Left renal cortex interstitium (tissue), 4 donors: ENCODE results near the gene ACVRL1. TPM values are rescaled to one million over a fixed set of nuclear protein-coding genes. Genes with fewer than 3 reads are reported as not detected.

Experiments
- DNase-seq, 4 donors: peaks; one replicate each; pipeline ENCODE4 v3.0.0-alpha.2; 2013; ENCODE audit warnings: low read depth in 4 of 4, low spot score in 2 of 4, missing footprints in 1 of 4
- polyA plus RNA-seq, 4 donors: library from polyadenylated mRNA; unstranded; fragments of 120-200 nt; gene quantifications; one replicate each; pipeline ENCODE4 v1.2.1, GENCODE V29; 2013; ENCODE audit not compliant: insufficient read length in 4 of 4

Gene ACVRL1
- polyA plus RNA-seq, 4 donors, result 29.8 to 41.5 (median 35.7) TPM

DNA sequence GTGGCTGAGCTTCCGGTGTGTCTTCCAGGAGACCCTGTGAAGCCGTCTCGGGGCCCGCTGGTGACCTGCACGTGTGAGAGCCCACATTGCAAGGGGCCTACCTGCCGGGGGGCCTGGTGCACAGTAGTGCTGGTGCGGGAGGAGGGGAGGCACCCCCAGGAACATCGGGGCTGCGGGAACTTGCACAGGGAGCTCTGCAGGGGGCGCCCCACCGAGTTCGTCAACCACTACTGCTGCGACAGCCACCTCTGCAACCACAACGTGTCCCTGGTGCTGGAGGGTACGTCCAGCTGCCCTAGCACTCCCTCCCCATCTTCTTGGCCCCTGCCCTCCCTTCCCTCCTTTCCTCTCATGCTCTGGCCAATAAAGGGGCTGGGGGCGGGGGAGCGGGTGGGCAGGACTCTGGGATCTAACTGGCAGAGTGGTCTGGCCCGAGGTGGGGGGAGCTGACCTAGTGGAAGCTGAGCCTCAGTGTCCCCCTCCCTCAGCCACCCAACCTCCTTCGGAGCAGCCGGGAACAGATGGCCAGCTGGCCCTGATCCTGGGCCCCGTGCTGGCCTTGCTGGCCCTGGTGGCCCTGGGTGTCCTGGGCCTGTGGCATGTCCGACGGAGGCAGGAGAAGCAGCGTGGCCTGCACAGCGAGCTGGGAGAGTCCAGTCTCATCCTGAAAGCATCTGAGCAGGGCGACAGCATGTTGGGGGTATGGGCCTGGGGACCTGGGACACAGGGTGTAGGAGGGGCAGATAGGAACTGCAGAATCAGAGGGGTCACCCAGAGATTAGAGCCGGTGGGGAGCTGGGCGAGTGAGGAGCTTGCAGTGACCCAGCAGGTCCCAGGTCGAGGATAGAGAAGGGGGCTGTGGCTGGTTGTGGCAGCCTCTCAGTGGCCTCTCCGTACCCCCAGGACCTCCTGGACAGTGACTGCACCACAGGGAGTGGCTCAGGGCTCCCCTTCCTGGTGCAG is 6.0 kb downstream of the ACVRL1 start:
- DNase-seq, result no peak

DNA sequence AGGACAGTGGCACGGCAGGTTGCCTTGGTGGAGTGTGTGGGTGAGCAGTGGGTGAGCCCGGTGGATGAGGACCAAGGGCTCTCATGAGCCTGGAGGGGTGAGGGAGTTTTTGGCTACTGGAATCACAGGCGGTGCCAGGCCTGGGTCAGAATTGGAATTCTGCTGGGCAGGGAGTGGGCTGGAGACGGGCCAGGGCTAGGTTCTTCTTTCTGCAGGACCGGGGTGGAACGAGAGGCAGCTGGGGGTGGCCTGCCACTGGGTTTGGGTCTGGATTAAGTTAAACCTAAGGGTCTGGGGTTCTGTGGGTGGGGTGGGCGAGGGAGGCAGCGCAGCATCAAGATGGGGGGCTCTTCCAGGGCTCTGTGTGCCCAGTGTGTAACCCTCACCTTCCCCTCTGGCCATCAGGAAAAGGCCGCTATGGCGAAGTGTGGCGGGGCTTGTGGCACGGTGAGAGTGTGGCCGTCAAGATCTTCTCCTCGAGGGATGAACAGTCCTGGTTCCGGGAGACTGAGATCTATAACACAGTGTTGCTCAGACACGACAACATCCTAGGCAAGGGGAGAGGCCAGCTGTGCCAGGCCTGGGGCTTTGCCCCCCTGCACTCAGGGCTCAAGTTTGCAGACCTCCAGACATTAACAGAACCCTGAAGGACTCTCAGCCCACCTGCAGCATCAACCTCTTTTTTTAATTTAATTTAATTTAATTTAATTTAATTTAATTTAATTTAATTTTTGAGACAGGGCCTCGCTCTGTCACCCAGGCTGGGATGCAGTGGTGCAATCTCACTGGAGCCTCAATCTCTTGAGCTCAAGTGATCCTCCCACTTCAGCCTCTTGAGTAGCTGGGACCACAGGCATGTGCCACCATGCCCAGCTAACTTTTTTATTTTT is 7.0 kb downstream of the ACVRL1 start:
- DNase-seq, result no peak

DNA sequence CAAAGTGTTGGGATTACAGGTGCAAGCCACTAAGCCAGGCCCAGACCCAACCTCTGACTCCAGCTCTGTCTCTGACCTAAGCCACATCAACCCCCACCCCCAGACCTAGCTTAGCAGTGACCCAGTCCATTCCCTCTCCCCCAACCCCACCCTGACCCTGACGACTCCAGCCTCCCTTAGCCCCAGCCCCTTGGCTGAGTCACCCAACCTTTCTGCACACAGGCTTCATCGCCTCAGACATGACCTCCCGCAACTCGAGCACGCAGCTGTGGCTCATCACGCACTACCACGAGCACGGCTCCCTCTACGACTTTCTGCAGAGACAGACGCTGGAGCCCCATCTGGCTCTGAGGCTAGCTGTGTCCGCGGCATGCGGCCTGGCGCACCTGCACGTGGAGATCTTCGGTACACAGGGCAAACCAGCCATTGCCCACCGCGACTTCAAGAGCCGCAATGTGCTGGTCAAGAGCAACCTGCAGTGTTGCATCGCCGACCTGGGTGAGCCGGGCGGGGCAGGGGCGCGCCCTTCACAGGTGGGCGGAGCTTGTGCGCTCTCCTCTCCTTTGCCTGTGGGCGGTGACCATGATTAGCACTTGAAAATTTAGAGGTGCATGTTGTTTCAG is 7.8 kb downstream of the ACVRL1 start:
- DNase-seq, result no peak

DNA sequence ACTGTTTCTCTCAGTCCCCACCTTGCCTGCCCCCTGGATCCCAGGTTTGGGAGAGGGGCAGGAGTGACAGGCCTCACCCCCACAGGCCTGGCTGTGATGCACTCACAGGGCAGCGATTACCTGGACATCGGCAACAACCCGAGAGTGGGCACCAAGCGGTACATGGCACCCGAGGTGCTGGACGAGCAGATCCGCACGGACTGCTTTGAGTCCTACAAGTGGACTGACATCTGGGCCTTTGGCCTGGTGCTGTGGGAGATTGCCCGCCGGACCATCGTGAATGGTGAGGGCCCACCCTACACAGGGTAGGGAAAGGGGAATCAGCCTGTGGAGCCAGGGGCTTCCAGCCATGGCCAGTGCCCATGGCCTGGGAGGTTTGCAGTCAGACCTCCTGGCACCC is 8.6 kb downstream of the ACVRL1 start:
- no peak for DNase-seq

DNA sequence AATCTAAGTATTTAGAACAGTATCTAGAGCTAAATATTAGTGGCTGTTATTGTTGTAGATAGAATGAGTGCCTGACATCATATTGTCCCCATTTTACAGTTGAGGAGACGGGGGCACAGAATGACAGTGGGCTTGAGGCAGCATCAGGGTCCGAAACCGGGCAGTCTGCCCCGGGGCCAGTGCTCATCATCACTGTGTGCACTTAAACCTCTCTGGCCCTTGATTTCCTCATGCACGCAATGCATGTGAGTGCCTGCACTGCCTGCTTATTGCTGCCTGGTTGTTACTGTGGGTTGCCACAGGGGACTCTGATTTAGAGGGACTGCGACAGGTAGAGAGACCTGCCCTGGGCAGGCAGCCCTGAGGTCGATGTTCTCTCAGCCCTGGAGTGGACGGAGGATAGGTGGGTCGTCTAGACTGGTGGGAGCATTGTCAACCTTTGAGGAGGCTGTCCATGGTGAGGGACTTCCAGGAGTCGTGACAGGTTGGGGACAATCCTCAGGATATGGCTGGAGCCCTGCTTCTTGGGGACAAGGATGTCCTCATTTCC is 9.8 kb downstream of the ACVRL1 start:
- DNase-seq, result no peak

GRCh38 chr12:51917746-51918453 is 10.6 kb downstream of the ACVRL1 start:
- DNase-seq, result no peak

- no peak for DNase-seq
Observed at GRCh38 chr12:51920046-51920445, 12.7 kb downstream of the ACVRL1 start.

GRCh38 chr12:51921017-51921725 is 13.9 kb downstream of the ACVRL1 start:
- DNase-seq, result no peak

DNA sequence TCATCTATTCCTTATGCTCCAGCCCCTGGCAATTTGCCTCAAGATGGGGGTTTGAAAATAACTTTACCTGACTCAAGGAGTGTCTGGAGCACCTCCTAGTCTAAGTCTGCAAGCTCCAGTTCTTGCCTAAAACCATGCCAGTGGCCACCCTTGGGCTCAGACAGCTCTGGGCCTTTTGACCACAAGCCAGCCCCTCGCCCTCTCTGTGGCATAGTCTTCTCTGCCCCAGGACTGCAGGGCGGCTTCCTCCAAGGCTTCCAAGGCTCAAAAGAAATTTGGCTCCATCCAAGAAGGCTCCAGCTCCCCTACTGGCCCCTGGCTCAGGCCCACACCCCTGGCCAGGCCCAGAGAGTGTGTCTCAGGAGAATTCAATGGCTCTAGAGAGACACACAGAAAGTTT is 14.8 kb downstream of the ACVRL1 start:
- no peak for DNase-seq

- no peak for DNase-seq
Observed at GRCh38 chr12:51922762-51923505, 15.6 kb downstream of the ACVRL1 start.

DNA sequence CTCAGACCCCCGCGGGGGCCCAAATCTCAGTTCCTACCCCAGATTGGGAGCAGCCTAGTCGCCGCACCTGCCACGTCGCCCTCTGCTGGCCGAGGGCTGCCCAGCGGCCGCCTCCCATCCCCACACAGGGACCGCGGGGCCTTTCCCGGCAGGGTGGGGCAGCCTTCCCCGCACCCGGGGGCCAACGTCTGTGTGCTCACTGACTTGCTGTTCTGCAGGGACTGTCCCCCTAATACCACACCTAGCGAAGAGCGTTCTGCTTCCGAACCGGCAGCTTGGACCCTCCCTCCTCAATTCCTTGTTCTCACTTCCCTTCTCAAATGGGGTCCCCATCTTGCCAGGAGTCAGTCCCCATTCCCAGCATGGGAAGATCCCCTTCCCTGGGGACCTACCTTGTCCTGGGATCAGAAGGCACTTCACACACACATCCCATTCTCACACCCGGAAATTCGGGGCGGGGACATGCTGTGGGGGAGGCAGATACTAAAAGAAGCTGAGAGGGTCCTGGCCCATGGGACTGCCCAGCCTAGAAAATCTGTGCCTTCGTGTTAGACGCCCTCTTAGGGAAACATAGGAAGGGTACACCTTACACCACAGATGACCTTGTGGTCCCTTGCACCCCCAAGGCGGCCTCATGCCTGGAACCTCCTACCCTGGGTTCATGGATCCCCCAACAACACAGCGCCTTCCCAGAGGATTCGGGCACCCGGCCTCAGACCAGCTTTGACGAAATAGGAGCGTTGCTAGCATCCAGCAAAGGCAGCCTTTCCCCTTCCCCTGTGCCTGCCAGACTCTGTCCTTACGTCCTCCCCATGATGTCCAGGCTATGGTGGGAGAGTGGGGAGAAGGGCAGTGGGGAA is 16.4 kb downstream of the ACVRL1 start:
- DNase-seq, result no peak

DNA sequence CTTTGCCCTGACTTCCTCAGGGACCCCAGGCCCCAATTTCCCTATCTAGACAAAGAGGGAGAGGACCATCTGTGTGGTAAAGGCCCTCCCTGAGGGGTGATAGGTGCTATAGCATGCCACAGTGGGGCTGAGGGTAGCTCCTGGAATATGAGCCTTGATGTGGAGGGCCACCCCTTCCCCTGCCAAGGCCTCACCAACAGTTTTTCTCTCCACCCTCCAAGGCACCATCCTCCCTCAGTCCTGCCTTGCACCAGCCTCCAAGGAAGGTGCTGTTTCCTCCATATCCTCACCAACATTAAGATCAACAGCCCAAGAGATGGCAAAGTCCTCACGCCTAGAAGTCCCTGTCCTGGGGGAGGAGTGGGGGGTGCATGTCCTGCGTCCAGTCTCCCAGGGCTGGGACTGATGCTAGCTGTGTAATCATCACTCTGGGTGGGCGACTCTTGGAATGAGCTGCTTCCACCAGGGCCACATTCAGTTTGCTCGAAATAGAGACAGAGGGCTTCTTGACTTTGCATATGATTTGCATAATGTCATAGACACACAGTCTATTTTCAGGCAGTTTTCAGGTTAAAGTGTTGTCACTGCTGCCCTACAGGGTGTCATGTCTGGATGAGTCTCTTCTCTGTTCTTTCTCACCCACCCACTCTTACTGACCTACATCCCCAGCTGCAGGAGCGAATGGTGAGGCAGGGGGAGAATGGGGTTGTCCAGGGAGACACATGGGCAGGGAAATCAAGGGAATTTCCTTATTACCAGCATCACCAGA is 17.4 kb downstream of the ACVRL1 start:
- DNase-seq, result no peak

GRCh38 chr12:51925346-51926063 is 18.2 kb downstream of the ACVRL1 start:
- no peak for DNase-seq

DNA sequence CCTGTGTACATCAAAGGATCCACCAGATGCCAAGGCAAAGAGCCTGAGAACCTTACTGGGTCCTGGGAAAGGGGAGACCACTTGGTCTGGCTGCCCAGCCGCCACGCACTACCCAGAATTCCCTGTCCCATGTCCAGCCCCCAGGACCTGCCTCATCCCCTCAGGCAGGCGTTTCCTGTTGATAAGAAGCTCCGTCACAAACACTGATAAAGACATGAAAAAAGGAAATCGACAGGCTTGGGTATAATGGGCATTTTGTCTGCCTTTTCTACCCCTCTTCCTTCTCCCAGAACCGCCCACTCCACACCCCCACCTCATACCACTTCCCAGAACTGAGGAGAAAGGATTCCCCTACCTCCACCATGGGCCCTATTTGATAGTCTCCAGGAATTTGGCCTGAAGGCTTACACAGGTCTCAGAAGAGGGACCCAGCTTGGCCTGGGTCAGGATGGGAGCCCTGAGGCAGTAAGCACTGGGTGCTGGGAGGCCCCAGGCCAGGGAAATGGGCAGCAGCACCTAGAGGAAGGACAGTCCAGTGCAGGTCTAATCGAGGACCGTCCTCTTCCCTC is 18.8 kb downstream of the ACVRL1 start:
- DNase-seq, result no peak

GRCh38 chr12:51926718-51927117 is 19.4 kb downstream of the ACVRL1 start:
- DNase-seq, result no peak
